ENCODE measurements around the gene OPCML. TPM values are rescaled to one million over a fixed set of nuclear protein-coding genes. Genes with fewer than 3 reads are reported as not detected.

OPCML gene
- polyA plus RNA-seq, 1 donor (not counting 4 experiments of a cell fraction or from before 2014, with no cell fraction given), result 0.04 TPM

DNA sequence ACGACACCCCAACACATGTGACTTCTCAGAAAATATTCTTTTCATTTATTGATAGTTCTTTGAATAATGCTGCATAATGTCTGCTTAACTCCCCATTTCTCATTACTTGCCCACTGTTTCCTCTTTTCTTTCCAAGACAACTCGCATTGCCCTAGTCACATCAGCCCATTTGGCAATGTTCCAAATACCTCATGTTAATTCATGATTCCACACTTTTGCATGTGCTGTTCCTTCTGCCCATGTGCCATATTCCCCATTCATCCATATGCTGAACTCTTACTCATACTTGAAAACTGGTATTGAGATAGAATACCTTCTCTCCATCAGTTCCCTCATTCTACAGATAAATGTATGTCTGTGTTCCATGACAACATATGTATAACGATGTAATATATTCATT is 993.7 kb downstream of the OPCML start:
- Histone ChIP-seq H3K4me3 (ENCODE audit: control insufficient read depth in 2 of 3, extremely low read depth in 1 of 3, insufficient read depth in 2 of 3, low read depth in 1 of 3, low read length in 3 of 3) (no peak overlapping the region), H3K9ac (ENCODE audit: control insufficient read depth, extremely low read depth, insufficient read depth, low read length) (no peak overlapping the region), H4K20me1 (ENCODE audit: control insufficient read depth, extremely low read depth, insufficient read depth, low read length) (no peaks in the 10 kb centered on the region), H3K27me3 (ENCODE audit: control insufficient read depth, extremely low read depth, insufficient read depth, low read length) (no peaks in the 10 kb centered on the region), H2AFZ (ENCODE audit: control insufficient read depth, low read length) (no peak overlapping the region), H3K9me1 (ENCODE audit: control insufficient read depth, extremely low read depth, insufficient read depth, low read length) (no peaks in the 10 kb centered on the region), H3K4me1 (ENCODE audit: control insufficient read depth, extremely low read depth, insufficient read depth, low read length) (no peaks in the 10 kb centered on the region), H3K36me3 (ENCODE audit: control insufficient read depth in 2 of 2, extremely low read depth in 1 of 2, insufficient read depth in 2 of 2, low read length in 2 of 2) (no peaks in the 10 kb centered on the region), H3K27ac (ENCODE audit: control insufficient read depth, insufficient read depth, low read length) (no peak overlapping the region), H3K9me3 (ENCODE audit: control insufficient read depth, low read depth, low read length) (peaks cover 1% of the 10 kb centered on the region), H3K4me2 (ENCODE audit: control insufficient read depth, extremely low read depth, insufficient read depth, low read depth, low read length) (no peak overlapping the region), H3K79me2 (ENCODE audit: control insufficient read depth, insufficient read depth, low read length) (no peaks in the 10 kb centered on the region)
- FAIRE-seq (no peak), DNase-seq (ENCODE audit: low read depth, low spot score) (no peak)
- dilution Hi-C loops (cut with MboI; ENCODE audit: extremely low pct_ligation_motif_present, low sequenced_read_pairs), result no loop called here
- TF ChIP-seq, protein P1, sequence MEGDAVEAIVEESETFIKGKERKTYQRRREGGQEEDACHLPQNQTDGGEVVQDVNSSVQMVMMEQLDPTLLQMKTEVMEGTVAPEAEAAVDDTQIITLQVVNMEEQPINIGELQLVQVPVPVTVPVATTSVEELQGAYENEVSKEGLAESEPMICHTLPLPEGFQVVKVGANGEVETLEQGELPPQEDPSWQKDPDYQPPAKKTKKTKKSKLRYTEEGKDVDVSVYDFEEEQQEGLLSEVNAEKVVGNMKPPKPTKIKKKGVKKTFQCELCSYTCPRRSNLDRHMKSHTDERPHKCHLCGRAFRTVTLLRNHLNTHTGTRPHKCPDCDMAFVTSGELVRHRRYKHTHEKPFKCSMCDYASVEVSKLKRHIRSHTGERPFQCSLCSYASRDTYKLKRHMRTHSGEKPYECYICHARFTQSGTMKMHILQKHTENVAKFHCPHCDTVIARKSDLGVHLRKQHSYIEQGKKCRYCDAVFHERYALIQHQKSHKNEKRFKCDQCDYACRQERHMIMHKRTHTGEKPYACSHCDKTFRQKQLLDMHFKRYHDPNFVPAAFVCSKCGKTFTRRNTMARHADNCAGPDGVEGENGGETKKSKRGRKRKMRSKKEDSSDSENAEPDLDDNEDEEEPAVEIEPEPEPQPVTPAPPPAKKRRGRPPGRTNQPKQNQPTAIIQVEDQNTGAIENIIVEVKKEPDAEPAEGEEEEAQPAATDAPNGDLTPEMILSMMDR (optimal IDR thresholded peaks at IDR 0.05 in 1 of 3, IDR thresholded peaks at IDR 0.05 in 1 of 3, conservative IDR thresholded peaks at IDR 0.05 in 1 of 3; ENCODE audit: extremely low read depth in 1 of 3, insufficient read depth in 2 of 3, low read length in 3 of 3), result no peak
- no peak for TF ChIP-seq EZH2 (IDR thresholded peaks at IDR 0.05; ENCODE audit: low read length)

DNA sequence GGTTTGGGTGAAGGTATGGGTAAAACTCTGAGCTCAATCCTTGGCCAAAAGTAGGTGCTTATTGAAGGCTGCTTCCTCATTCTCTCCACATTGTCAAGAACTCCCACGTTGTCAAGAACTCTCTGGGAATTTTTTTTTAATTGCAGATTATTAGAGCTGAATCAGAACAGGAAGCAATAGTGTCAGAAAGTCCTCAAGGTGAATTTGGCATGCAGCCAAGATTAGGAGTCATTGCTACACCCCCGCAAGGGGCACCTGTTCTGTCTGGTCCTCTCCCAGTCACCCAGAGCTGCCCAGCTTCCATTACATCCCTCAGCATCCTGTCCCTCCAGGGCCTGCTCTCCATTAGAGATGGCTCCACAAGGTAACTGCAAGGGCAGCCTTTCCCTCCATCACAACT is 996.5 kb downstream of the OPCML start:
- H4K20me1 ChIP-seq (ENCODE audit: control insufficient read depth, extremely low read depth, insufficient read depth, low read length), result no peaks in the 10 kb centered on the region
- H3K79me2 ChIP-seq (ENCODE audit: control insufficient read depth, insufficient read depth, low read length), result no peaks in the 10 kb centered on the region
- FAIRE-seq, result no peak
- TF ChIP-seq, protein P1 (optimal IDR thresholded peaks at IDR 0.05 in 1 of 3, IDR thresholded peaks at IDR 0.05 in 1 of 3, conservative IDR thresholded peaks at IDR 0.05 in 1 of 3; ENCODE audit: extremely low read depth in 1 of 3, insufficient read depth in 2 of 3, low read length in 3 of 3), result no peak
- TF ChIP-seq EZH2 (IDR thresholded peaks at IDR 0.05; ENCODE audit: low read length), result no peak
- H2AFZ ChIP-seq (ENCODE audit: control insufficient read depth, low read length), result no peak overlapping the region
- dilution Hi-C loops (cut with MboI; ENCODE audit: extremely low pct_ligation_motif_present, low sequenced_read_pairs), result no loop called here
- no peaks in the 10 kb centered on the region for H3K36me3 ChIP-seq (ENCODE audit: control insufficient read depth in 2 of 2, extremely low read depth in 1 of 2, insufficient read depth in 2 of 2, low read length in 2 of 2)
- DNase-seq (ENCODE audit: low read depth, low spot score), result no peak
- no peaks in the 10 kb centered on the region for H3K9me1 ChIP-seq (ENCODE audit: control insufficient read depth, extremely low read depth, insufficient read depth, low read length)
- no peaks in the 10 kb centered on the region for H3K4me1 ChIP-seq (ENCODE audit: control insufficient read depth, extremely low read depth, insufficient read depth, low read length)
- no peak overlapping the region for H3K9ac ChIP-seq (ENCODE audit: control insufficient read depth, extremely low read depth, insufficient read depth, low read length)
- no peak overlapping the region for H3K4me2 ChIP-seq (ENCODE audit: control insufficient read depth, extremely low read depth, insufficient read depth, low read depth, low read length)
- no peak overlapping the region for H3K4me3 ChIP-seq (ENCODE audit: control insufficient read depth in 2 of 3, extremely low read depth in 1 of 3, insufficient read depth in 2 of 3, low read depth in 1 of 3, low read length in 3 of 3)
- H3K9me3 ChIP-seq (ENCODE audit: control insufficient read depth, low read depth, low read length), result peaks cover 1% of the 10 kb centered on the region
- H3K27ac ChIP-seq (ENCODE audit: control insufficient read depth, insufficient read depth, low read length), result no peak overlapping the region
- H3K27me3 ChIP-seq (ENCODE audit: control insufficient read depth, extremely low read depth, insufficient read depth, low read length), result no peaks in the 10 kb centered on the region

All from keratinocyte (primary cell).